HG03520 (cell line): Measurements from ENCODE around the gene AAR2.

ENCODE experiments used
- ATAC-seq: cut with Tn5 transposase; IDR thresholded peaks from one replicate; pipeline ENCODE4 v1.9.1; 2021; ENCODE audit warnings: mild to moderate bottlenecking, moderate library complexity; ENCODE audit not compliant: unreplicated experiment

The AAR2 gene

GRCh38 chr20:36217226-36217625 lies 19.1 kb upstream of the AAR2 start:
- ATAC-seq: no peak

- ATAC-seq: no peak
Measured at GRCh38 chr20:36218380-36219064, 17.8 kb upstream of the AAR2 start.

- no peak for ATAC-seq
Measured at GRCh38 chr20:36219671-36220220, 16.5 kb upstream of the AAR2 start.

GRCh38 chr20:36225666-36226065 lies 10.6 kb upstream of the AAR2 start:
- no peak for ATAC-seq

- ATAC-seq: no peak
Measured at GRCh38 chr20:36228770-36229169, 7.5 kb upstream of the AAR2 start.

- no peak for ATAC-seq
Measured at GRCh38 chr20:36230019-36230418, 6.3 kb upstream of the AAR2 start.

- ATAC-seq: no peak
Measured at GRCh38 chr20:36231331-36231730, 4.9 kb upstream of the AAR2 start.

GRCh38 chr20:36234771-36235320 lies 1.4 kb upstream of the AAR2 start:
- no peak for ATAC-seq

- ATAC-seq: no peak
Measured at GRCh38 chr20:36236786-36237121, 476 bp downstream of the AAR2 start.

GRCh38 chr20:36237477-36237876 lies 1.2 kb downstream of the AAR2 start:
- ATAC-seq: no peak

- ATAC-seq: no peak
Measured at GRCh38 chr20:36238153-36238552, 1.9 kb downstream of the AAR2 start.

GRCh38 chr20:36238760-36239159 lies 2.5 kb downstream of the AAR2 start:
- no peak for ATAC-seq

GRCh38 chr20:36240076-36240475 lies 3.8 kb downstream of the AAR2 start:
- no peak for ATAC-seq

GRCh38 chr20:36241678-36242077 lies 5.4 kb downstream of the AAR2 start:
- no peak for ATAC-seq

GRCh38 chr20:36243726-36244125 lies 7.4 kb downstream of the AAR2 start:
- no peak for ATAC-seq

GRCh38 chr20:36246401-36246800 lies 10.1 kb downstream of the AAR2 start:
- no peak for ATAC-seq

- no peak for ATAC-seq
Measured at GRCh38 chr20:36248836-36249235, 12.6 kb downstream of the AAR2 start.

GRCh38 chr20:36249450-36249849 lies 13.2 kb downstream of the AAR2 start:
- no peak for ATAC-seq

- no peak for ATAC-seq
Measured at GRCh38 chr20:36251426-36251825, 15.1 kb downstream of the AAR2 start.

GRCh38 chr20:36252511-36252910 lies 16.2 kb downstream of the AAR2 start:
- ATAC-seq: no peak

GRCh38 chr20:36253036-36253435 lies 16.8 kb downstream of the AAR2 start:
- ATAC-seq: no peak

- ATAC-seq: no peak
Measured at GRCh38 chr20:36254076-36254475, 17.8 kb downstream of the AAR2 start.

- ATAC-seq: no peak
Measured at GRCh38 chr20:36255445-36255844, 19.2 kb downstream of the AAR2 start.
